ENCODE data around the gene ABCA7.

ABCA7 gene

GRCh38 chr19:1049106-1049505 is 9.2 kb downstream of the ABCA7 start:
- no peak overlapping the region for H3K4me2 ChIP-seq (ENCODE audit: low read depth, low read length, poor library complexity, severe bottlenecking)
- no peaks in the 10 kb centered on the region for H3K9me3 ChIP-seq (ENCODE audit: insufficient read depth, low read length)
- no peak for TF ChIP-seq EZH2phosphoT487 (conservative IDR thresholded peaks at IDR 0.05; ENCODE audit: low read length)
- TF ChIP-seq CTCF (IDR thresholded peaks at IDR 0.05; ENCODE audit: insufficient read depth, low read length, poor library complexity, severe bottlenecking) = no peak
- no peaks in the 10 kb centered on the region for H3K9me2 ChIP-seq (replicated peaks; ENCODE audit: insufficient read depth, low read length)
- no peaks in the 10 kb centered on the region for H3K79me2 ChIP-seq (ENCODE audit: insufficient read depth, low read length)
- no peaks in the 10 kb centered on the region for H4K20me1 ChIP-seq (ENCODE audit: low read depth, low read length)
- no peaks in the 10 kb centered on the region for H3K27me3 ChIP-seq (ENCODE audit: low read length)
- H3K4me3 ChIP-seq (ENCODE audit: insufficient read depth, low read length, poor library complexity, severe bottlenecking) = no peak overlapping the region
- H3F3A ChIP-seq (ENCODE audit: insufficient read depth) = no peaks in the 10 kb centered on the region
- H3K36me3 ChIP-seq (ENCODE audit: low read length) = peaks cover 4% of the 10 kb centered on the region; the same call in 1 of the 2 replicates
- H3K9ac ChIP-seq (ENCODE audit: low read length) = no peak overlapping the region
- no peak overlapping the region for H2AFZ ChIP-seq (ENCODE audit: low read depth, low read length, severe bottlenecking)
- H3K27ac ChIP-seq (ENCODE audit: low read depth, low read length) = no peak overlapping the region

- Histone ChIP-seq H3K9ac (ENCODE audit: low read length) (no peak overlapping the region), H3K9me2 (replicated peaks; ENCODE audit: insufficient read depth, low read length) (no peaks in the 10 kb centered on the region), H3K79me2 (ENCODE audit: insufficient read depth, low read length) (no peaks in the 10 kb centered on the region), H2AFZ (ENCODE audit: low read depth, low read length, severe bottlenecking) (no peak overlapping the region), H3K4me2 (ENCODE audit: low read depth, low read length, poor library complexity, severe bottlenecking) (no peak overlapping the region), H3K9me3 (ENCODE audit: insufficient read depth, low read length) (no peaks in the 10 kb centered on the region), H3K4me3 (ENCODE audit: insufficient read depth, low read length, poor library complexity, severe bottlenecking) (no peak overlapping the region), H3K36me3 (ENCODE audit: low read length) (peaks cover 4% of the 10 kb centered on the region; the same call in 1 of the 2 replicates), H4K20me1 (ENCODE audit: low read depth, low read length) (no peaks in the 10 kb centered on the region), H3K27ac (ENCODE audit: low read depth, low read length) (no peak overlapping the region), H3F3A (ENCODE audit: insufficient read depth) (no peaks in the 10 kb centered on the region), H3K27me3 (ENCODE audit: low read length) (no peaks in the 10 kb centered on the region)
- TF ChIP-seq CTCF (IDR thresholded peaks at IDR 0.05; ENCODE audit: insufficient read depth, low read length, poor library complexity, severe bottlenecking) (no peak), EZH2phosphoT487 (conservative IDR thresholded peaks at IDR 0.05; ENCODE audit: low read length) (no peak)
Observed at GRCh38 chr19:1049800-1050199, 9.9 kb downstream of the ABCA7 start.

- no peak overlapping the region for H3K4me3 ChIP-seq (ENCODE audit: insufficient read depth, low read length, poor library complexity, severe bottlenecking)
- TF ChIP-seq EZH2phosphoT487 (conservative IDR thresholded peaks at IDR 0.05; ENCODE audit: low read length) (no peak), CTCF (IDR thresholded peaks at IDR 0.05; ENCODE audit: insufficient read depth, low read length, poor library complexity, severe bottlenecking) (no peak)
- no peaks in the 10 kb centered on the region for H3K9me2 ChIP-seq (replicated peaks; ENCODE audit: insufficient read depth, low read length)
- H3K27ac ChIP-seq (ENCODE audit: low read depth, low read length) = no peak overlapping the region
- H3F3A ChIP-seq (ENCODE audit: insufficient read depth) = no peaks in the 10 kb centered on the region
- H3K9ac ChIP-seq (ENCODE audit: low read length) = no peak overlapping the region
- no peaks in the 10 kb centered on the region for H3K27me3 ChIP-seq (ENCODE audit: low read length)
- no peaks in the 10 kb centered on the region for H3K79me2 ChIP-seq (ENCODE audit: insufficient read depth, low read length)
- H3K4me2 ChIP-seq (ENCODE audit: low read depth, low read length, poor library complexity, severe bottlenecking) = no peak overlapping the region
- H4K20me1 ChIP-seq (ENCODE audit: low read depth, low read length) = no peaks in the 10 kb centered on the region
- no peaks in the 10 kb centered on the region for H3K9me3 ChIP-seq (ENCODE audit: insufficient read depth, low read length)
- H2AFZ ChIP-seq (ENCODE audit: low read depth, low read length, severe bottlenecking) = no peak overlapping the region
- H3K36me3 ChIP-seq (ENCODE audit: low read length) = no peaks in the 10 kb centered on the region
Observed at GRCh38 chr19:1050989-1051788, 11.3 kb downstream of the ABCA7 start.

Measured in SU-DHL-6 (cell line).